NT2/D1 (cell line): ENCODE data around the gene TSPAN5.

Experiments used
- DNase-seq: peaks from one replicate; pipeline ENCODE4 v3.0.0-alpha.2; 2011; ENCODE audit warnings: low read depth, low spot score
- H3K27me3 ChIP-seq: 2 replicates; pipeline ENCODE4 v1.6.0; 2011; ENCODE audit warnings: mild to moderate bottlenecking; ENCODE audit not compliant: insufficient read length, insufficient read depth
- H3K36me3 ChIP-seq: 2 replicates; pipeline ENCODE4 v1.6.1; 2011; ENCODE audit warnings: mild to moderate bottlenecking, low read length, mixed read lengths; ENCODE audit not compliant: insufficient read depth, insufficient read length
- H3K4me1 ChIP-seq: 2 replicates; pipeline ENCODE4 v1.5.1; 2011; ENCODE audit not compliant: insufficient read depth, insufficient read length
- H3K4me3 ChIP-seq: 2 replicates; pipeline ENCODE4 v1.5.1; 2011; ENCODE audit warnings: low read depth; ENCODE audit not compliant: insufficient read length
- H3K9ac ChIP-seq: 2 replicates; pipeline ENCODE4 v1.6.0; 2011; ENCODE audit warnings: low read depth; ENCODE audit not compliant: insufficient read length
- H3K9me3 ChIP-seq: 2 replicates; pipeline ENCODE4 v1.5.1; 2011; ENCODE audit warnings: mild to moderate bottlenecking, low read length; ENCODE audit not compliant: insufficient read depth
- SUZ12 ChIP-seq: IDR thresholded peaks from 2 replicates; pipeline ENCODE4 v1.6.1; 2011; ENCODE audit not compliant: insufficient read length, insufficient read depth; ENCODE audit errors: extremely low read depth
- YY1 ChIP-seq: IDR thresholded peaks from 2 replicates; pipeline ENCODE4 v1.6.1; 2011; ENCODE audit not compliant: insufficient read length, insufficient read depth
- ZNF274 ChIP-seq: IDR thresholded peaks from 2 replicates; pipeline ENCODE4 v1.6.1; 2011; ENCODE audit warnings: mild to moderate bottlenecking, low read depth, low read length

TSPAN5 gene

GRCh38 chr4:98631506-98631905, 26.9 kb downstream of the TSPAN5 start:
- H3K9ac ChIP-seq, result no peak overlapping the region
- DNase-seq, result no peak
- H3K27me3 ChIP-seq, result no peaks in the 10 kb centered on the region
- H3K9me3 ChIP-seq, result no peaks in the 10 kb centered on the region
- H3K36me3 ChIP-seq, result no peaks in the 10 kb centered on the region
- H3K4me3 ChIP-seq, result no peak overlapping the region
- TF ChIP-seq ZNF274, result no peak
- TF ChIP-seq YY1, result no peak
- no peak for TF ChIP-seq SUZ12
- H3K4me1 ChIP-seq, result no peaks in the 10 kb centered on the region

GRCh38 chr4:98630737-98631454, 27.5 kb downstream of the TSPAN5 start:
- Histone ChIP-seq H3K9ac (no peak overlapping the region), H3K27me3 (no peaks in the 10 kb centered on the region), H3K9me3 (no peaks in the 10 kb centered on the region), H3K36me3 (no peaks in the 10 kb centered on the region), H3K4me1 (no peaks in the 10 kb centered on the region), H3K4me3 (no peak overlapping the region)
- TF ChIP-seq ZNF274, result no peak
- TF ChIP-seq SUZ12, result no peak
- TF ChIP-seq YY1, result no peak
- DNase-seq, result no peak

GRCh38 chr4:98627531-98628257, 30.7 kb downstream of the TSPAN5 start:
- H3K27me3 ChIP-seq, result no peaks in the 10 kb centered on the region
- no peak overlapping the region for H3K4me3 ChIP-seq
- no peak overlapping the region for H3K9ac ChIP-seq
- no peaks in the 10 kb centered on the region for H3K4me1 ChIP-seq
- TF ChIP-seq YY1 (no peak), SUZ12 (no peak), ZNF274 (no peak)
- DNase-seq, result no peak
- no peaks in the 10 kb centered on the region for H3K9me3 ChIP-seq
- no peaks in the 10 kb centered on the region for H3K36me3 ChIP-seq

GRCh38 chr4:98626350-98626749, 32.1 kb downstream of the TSPAN5 start:
- no peak overlapping the region for H3K4me3 ChIP-seq
- no peaks in the 10 kb centered on the region for H3K9me3 ChIP-seq
- H3K4me1 ChIP-seq, result no peaks in the 10 kb centered on the region
- H3K9ac ChIP-seq, result no peak overlapping the region
- DNase-seq, result no peak
- no peaks in the 10 kb centered on the region for H3K36me3 ChIP-seq
- no peaks in the 10 kb centered on the region for H3K27me3 ChIP-seq
- TF ChIP-seq YY1, result no peak
- TF ChIP-seq SUZ12, result no peak
- no peak for TF ChIP-seq ZNF274

GRCh38 chr4:98625920-98626319, 32.5 kb downstream of the TSPAN5 start:
- DNase-seq, result no peak
- Histone ChIP-seq H3K36me3 (no peaks in the 10 kb centered on the region), H3K27me3 (no peaks in the 10 kb centered on the region), H3K4me3 (no peak overlapping the region), H3K9me3 (no peaks in the 10 kb centered on the region), H3K4me1 (no peaks in the 10 kb centered on the region), H3K9ac (no peak overlapping the region)
- TF ChIP-seq ZNF274, result no peak
- TF ChIP-seq SUZ12, result no peak
- TF ChIP-seq YY1, result no peak

GRCh38 chr4:98625399-98625798, 33.0 kb downstream of the TSPAN5 start:
- no peaks in the 10 kb centered on the region for H3K36me3 ChIP-seq
- H3K9me3 ChIP-seq, result no peaks in the 10 kb centered on the region
- no peak overlapping the region for H3K9ac ChIP-seq
- no peaks in the 10 kb centered on the region for H3K27me3 ChIP-seq
- no peak for DNase-seq
- no peaks in the 10 kb centered on the region for H3K4me1 ChIP-seq
- TF ChIP-seq YY1, result no peak
- no peak for TF ChIP-seq SUZ12
- no peak for TF ChIP-seq ZNF274
- H3K4me3 ChIP-seq, result no peak overlapping the region

GRCh38 chr4:98624642-98625041, 33.8 kb downstream of the TSPAN5 start:
- Histone ChIP-seq H3K36me3 (no peaks in the 10 kb centered on the region), H3K9me3 (no peaks in the 10 kb centered on the region), H3K27me3 (no peaks in the 10 kb centered on the region), H3K9ac (no peak overlapping the region), H3K4me1 (no peaks in the 10 kb centered on the region), H3K4me3 (no peak overlapping the region)
- no peak for DNase-seq
- TF ChIP-seq ZNF274 (no peak), SUZ12 (no peak), YY1 (no peak)
